WTC11 (cell line): ENCODE measurements around the gene ZBTB12. TPM values are rescaled to one million over a fixed set of nuclear protein-coding genes. Genes with fewer than 3 reads are reported as not detected.

Experiments
- ATAC-seq: fragments of 200-7000 bp; cut with Tn5 transposase; 2 replicates; pipeline ENCODE4 v1.10.0; 2021; ENCODE audit warnings: mild to moderate bottlenecking, moderate library complexity
- CTCF ChIA-PET: fragments of 300-600 bp; sonication (Branson Sonifier 250); formaldehyde crosslinking; loops from one replicate; lab custom pipeline; 2021; ENCODE audit warnings: antibody characterized with exemption; lab: Charles Lee
- POLR2A ChIA-PET: fragments of 350-600 bp; sonication (Branson Sonifier 250); formaldehyde crosslinking; loops from one replicate; lab custom pipeline; 2021; ENCODE audit warnings: antibody characterized with exemption; lab: Charles Lee
- DNase-seq: peaks from one replicate; pipeline ENCODE4 v3.0.0; 2021; ENCODE audit warnings: low spot score
- H3K27ac Mint-ChIP-seq: 2 replicates; pipeline ENCODE4 v1.8.0; 2021; ENCODE audit warnings: mixed read lengths
- H3K27me3 Mint-ChIP-seq: 2 replicates; pipeline ENCODE4 v1.8.0; 2021; ENCODE audit warnings: low read depth, mild to moderate bottlenecking, moderate library complexity, mixed read lengths
- H3K36me3 Mint-ChIP-seq: 2 replicates; pipeline ENCODE4 v1.8.0; 2021; ENCODE audit warnings: mixed read lengths
- H3K4me1 Mint-ChIP-seq: 2 replicates; pipeline ENCODE4 v1.8.0; 2022; ENCODE audit warnings: mixed read lengths
- H3K4me3 Mint-ChIP-seq: 2 replicates; pipeline ENCODE4 v1.8.0; 2021; ENCODE audit warnings: mild to moderate bottlenecking, moderate library complexity, mixed read lengths
- H3K9me3 Mint-ChIP-seq: 2 replicates; pipeline ENCODE4 v1.8.0; 2021; ENCODE audit warnings: mixed read lengths
- AFF4 ChIP-seq: sonication (generic); formaldehyde crosslinking; IDR thresholded peaks from 2 replicates; pipeline ENCODE4 v1.8.1; 2023; ENCODE audit warnings: mild to moderate bottlenecking, missing genetic modification reagents, borderline replicate concordance
- ARID4B ChIP-seq: sonication (generic); formaldehyde crosslinking; IDR thresholded peaks from 2 replicates; pipeline ENCODE4 v1.8.0; 2023; ENCODE audit warnings: missing genetic modification reagents, mild to moderate bottlenecking, borderline replicate concordance
- ATF3 ChIP-seq: sonication (generic); formaldehyde crosslinking; conservative IDR thresholded peaks from 2 replicates; pipeline ENCODE4 v1.8.1; 2022; ENCODE audit warnings: mild to moderate bottlenecking, missing genetic modification reagents
- CBFB ChIP-seq: sonication (generic); formaldehyde crosslinking; IDR thresholded peaks from 2 replicates; pipeline ENCODE4 v1.8.1; 2022; ENCODE audit warnings: mild to moderate bottlenecking, low read depth, missing genetic modification reagents
- CTCF ChIP-seq: fragments of 200-600 bp; IDR thresholded peaks from 2 replicates; pipeline ENCODE4 v1.8.0; 2022; ENCODE audit warnings: antibody characterized with exemption
- E2F1 ChIP-seq: sonication (generic); formaldehyde crosslinking; IDR thresholded peaks from 2 replicates; pipeline ENCODE4 v1.8.0; 2022; ENCODE audit warnings: mild to moderate bottlenecking, missing genetic modification reagents
- EMX1 ChIP-seq: fragments of 250-450 bp; sonication (Bioruptor Pico); IDR thresholded peaks from 2 replicates; pipeline ENCODE4 v1.8.0; 2021; ENCODE audit warnings: mild to moderate bottlenecking
- ERG ChIP-seq: fragments of 250-450 bp; sonication (Bioruptor Pico); IDR thresholded peaks from 2 replicates; pipeline ENCODE4 v1.8.0; 2021; ENCODE audit warnings: mild to moderate bottlenecking
- FOXJ3 ChIP-seq: sonication (generic); formaldehyde crosslinking; IDR thresholded peaks from 2 replicates; pipeline ENCODE4 v1.9.0; 2021; ENCODE audit warnings: missing genetic modification reagents, mild to moderate bottlenecking, borderline replicate concordance
- FOXP1 ChIP-seq: sonication (generic); formaldehyde crosslinking; IDR thresholded peaks from 2 replicates; pipeline ENCODE4 v1.8.0; 2022; ENCODE audit warnings: missing genetic modification reagents, mild to moderate bottlenecking, moderate library complexity, borderline replicate concordance
- SMAD4 ChIP-seq: sonication (generic); formaldehyde crosslinking; IDR thresholded peaks from 2 replicates; pipeline ENCODE4 v1.8.0; 2022; ENCODE audit warnings: mild to moderate bottlenecking, missing genetic modification reagents
- STAT6 ChIP-seq: sonication (generic); formaldehyde crosslinking; conservative IDR thresholded peaks from 2 replicates; pipeline ENCODE4 v1.8.1; 2023; ENCODE audit warnings: mild to moderate bottlenecking, low read depth, missing genetic modification reagents, moderate library complexity
- TCF7 ChIP-seq: sonication (generic); formaldehyde crosslinking; IDR thresholded peaks from 2 replicates; pipeline ENCODE4 v1.8.0; 2022; ENCODE audit warnings: mild to moderate bottlenecking, low read depth, missing genetic modification reagents, moderate library complexity
- USF2 ChIP-seq: sonication (generic); formaldehyde crosslinking; IDR thresholded peaks from 2 replicates; pipeline ENCODE4 v1.8.1; 2023; ENCODE audit warnings: mild to moderate bottlenecking, missing genetic modification reagents, moderate library complexity
- ZNF219 ChIP-seq: sonication (generic); formaldehyde crosslinking; IDR thresholded peaks from 2 replicates; pipeline ENCODE4 v1.8.0; 2023; ENCODE audit warnings: missing genetic modification reagents, mild to moderate bottlenecking, borderline replicate concordance
- ZNF263 ChIP-seq: sonication (generic); formaldehyde crosslinking; IDR thresholded peaks from 2 replicates; pipeline ENCODE4 v1.8.1; 2022; ENCODE audit warnings: low read depth, mild to moderate bottlenecking, moderate library complexity, missing genetic modification reagents
- ZNF317 ChIP-seq: sonication (generic); formaldehyde crosslinking; IDR thresholded peaks from 2 replicates; pipeline ENCODE4 v1.8.1; 2023; ENCODE audit warnings: low read depth, mild to moderate bottlenecking, moderate library complexity, missing genetic modification reagents, borderline replicate concordance
- total RNA-seq: library from RNA; stranded (reverse); gene quantifications from 3 replicates; pipeline ENCODE4 v1.2.3, GENCODE V29; 2021

ZBTB12 gene
- total RNA-seq, 1 experiment from 2014 or later: 24.0 TPM

GRCh38 chr6:31947070-31947675 lies 45.3 kb upstream of the ZBTB12 start (continued):
- TF ChIP-seq SMAD4 (CRISPR knock-in tag) (no peak), AFF4 (CRISPR knock-in tag) (no peak), ZNF317 (CRISPR knock-in tag) (no peak), FOXJ3 (CRISPR knock-in tag) (no peak), CBFB (CRISPR knock-in tag) (no peak), ARID4B (CRISPR knock-in tag) (no peak)
- TF ChIP-seq, all 79 proteins: peak for 0

GRCh38 chr6:31946370-31946885 lies 44.5 kb upstream of the ZBTB12 start:
- Mint-ChIP-seq H3K27ac (no peak overlapping the region), H3K9me3 (no peaks in the 10 kb centered on the region), H3K4me1 (peaks cover 4% of the 10 kb centered on the region; the same call in 1 of the 2 replicates), H3K4me3 (no peak overlapping the region), H3K36me3 (peaks cover 7% of the 10 kb centered on the region; the same call in 1 of the 2 replicates), H3K27me3 (peaks cover 56% of the 10 kb centered on the region)
- CTCF ChIA-PET: interaction anchor here (0.8 to 1.1 kb wide), 3 partner anchors 37 to 177 kb away, joined by 3 to 4 read pairs (median 3); no protein-coding TSS in a partner anchor
- ATAC-seq (no peak), DNase-seq (no peak)
- POLR2A ChIA-PET: no interaction called here
- TF ChIP-seq USF2: no peak
- no peak for TF ChIP-seq FOXP1 (CRISPR knock-in tag)
- TF ChIP-seq TCF7 (CRISPR knock-in tag): no peak
- TF ChIP-seq ZNF219 (CRISPR knock-in tag): no peak
- no peak for TF ChIP-seq ZNF317 (CRISPR knock-in tag)
- TF ChIP-seq ATF3 (CRISPR knock-in tag): no peak
- TF ChIP-seq EMX1 (CRISPR knock-in tag): no peak
- TF ChIP-seq CTCF: no peak
- no peak for TF ChIP-seq ZNF263 (CRISPR knock-in tag)
- TF ChIP-seq STAT6 (CRISPR knock-in tag): no peak
- no peak for TF ChIP-seq E2F1 (CRISPR knock-in tag)
- TF ChIP-seq ERG (CRISPR knock-in tag): no peak
